Activated T-cell treated with anti-CD3 and anti-CD28 coated beads, Interleukin-2, amount 50 U/mL, for 4 hours (primary cell): ENCODE data around the gene CENATAC. TPM values are rescaled to one million over a fixed set of nuclear protein-coding genes. Genes with fewer than 3 reads are reported as not detected.
"Not testable (repeated sequence)": the region's sequence is repeated elsewhere in the genome, so short reads cannot be mapped to it uniquely, and the experiment has no call there.

ENCODE experiments used
- ATAC-seq, 2 donors: fragments of 200-7000 bp; cut with Tn5 transposase; one replicate each; pipeline ENCODE4 v1.10.0; 2021
- DNase-seq: peaks from one replicate; pipeline ENCODE4 v3.0.0-alpha.2; 2020
- H3K27me3 Mint-ChIP-seq: one replicate; pipeline ENCODE4 v1.8.0; 2021; ENCODE audit warnings: low read depth, mixed read lengths
- H3K36me3 Mint-ChIP-seq: one replicate; pipeline ENCODE4 v1.8.0; 2022; ENCODE audit warnings: mixed read lengths; ENCODE audit not compliant: insufficient read depth
- H3K4me1 Mint-ChIP-seq: one replicate; pipeline ENCODE4 v1.8.0; 2021; ENCODE audit warnings: low read depth, mixed read lengths
- H3K4me3 Mint-ChIP-seq: one replicate; pipeline ENCODE4 v1.8.0; 2021; ENCODE audit warnings: mild to moderate bottlenecking, moderate library complexity, mixed read lengths
- H3K9me3 Mint-ChIP-seq: one replicate; pipeline ENCODE4 v1.8.0; 2021; ENCODE audit warnings: mixed read lengths
- total RNA-seq, 3 donors: library from RNA; stranded (reverse); gene quantifications; one replicate each; pipeline ENCODE4 v1.2.1, GENCODE V29; 2021

Gene CENATAC, protein sequence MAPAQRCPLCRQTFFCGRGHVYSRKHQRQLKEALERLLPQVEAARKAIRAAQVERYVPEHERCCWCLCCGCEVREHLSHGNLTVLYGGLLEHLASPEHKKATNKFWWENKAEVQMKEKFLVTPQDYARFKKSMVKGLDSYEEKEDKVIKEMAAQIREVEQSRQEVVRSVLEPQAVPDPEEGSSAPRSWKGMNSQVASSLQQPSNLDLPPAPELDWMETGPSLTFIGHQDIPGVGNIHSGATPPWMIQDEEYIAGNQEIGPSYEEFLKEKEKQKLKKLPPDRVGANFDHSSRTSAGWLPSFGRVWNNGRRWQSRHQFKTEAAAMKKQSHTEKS
- total RNA-seq, result 10 to 100 TPM; 23.6 to 33.1 (median 31.0) TPM

GRCh38 chr11:118997627-118998387 lies at the start of gene CENATAC:
TSS of gene CENATAC (plus strand) at chr11:118998138. CDS start at chr11:118998198, 60 bp downstream.
- Mint-ChIP-seq H3K27me3 (no peaks in the 10 kb centered on the region), H3K36me3 (peaks cover 13% of the 10 kb centered on the region)

DNA sequence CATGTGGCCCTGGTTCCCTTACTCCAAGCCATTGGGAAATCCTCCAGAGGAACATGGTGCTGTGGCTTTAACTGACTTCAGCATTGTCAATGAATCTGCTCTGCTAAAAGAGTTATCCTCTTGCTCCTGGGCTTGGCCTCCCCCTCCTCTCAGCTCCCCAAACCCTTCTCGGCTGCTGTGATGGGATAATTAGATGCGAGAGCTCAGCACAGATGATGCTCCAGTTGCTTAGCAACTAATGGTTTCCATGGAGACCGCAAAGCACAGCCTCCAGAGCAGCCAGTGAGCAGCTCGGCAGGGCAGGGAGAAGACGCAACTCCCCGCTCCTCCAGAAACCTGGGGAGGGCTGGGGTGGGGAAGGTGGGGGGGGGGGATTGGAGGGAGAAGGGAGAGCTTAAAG lies 44.7 kb upstream of the CENATAC start:
- Mint-ChIP-seq H3K4me3 (no peak overlapping the region), H3K9me3 (no peaks in the 10 kb centered on the region), H3K36me3 (no peaks in the 10 kb centered on the region), H3K4me1 (peaks cover 4% of the 10 kb centered on the region), H3K27me3 (peaks cover 2% of the 10 kb centered on the region)
- ATAC-seq (no peak), DNase-seq (no peak)

More at GRCh38 chr11:118997627-118998387, at the start of gene CENATAC:
- peak; percentile 95 for ATAC-seq
- peak within 1 kb of the TSS; percentile 93 for H3K4me3 Mint-ChIP-seq
- H3K4me1 Mint-ChIP-seq, result peaks cover 30% of the 10 kb centered on the region
- DNase-seq, result peak; percentile 94
- no peaks in the 10 kb centered on the region for H3K9me3 Mint-ChIP-seq

GRCh38 chr11:118953976-118954375 lies 44.0 kb upstream of the CENATAC start:
- H3K27me3 Mint-ChIP-seq, H3K4me1 Mint-ChIP-seq, H3K4me3 Mint-ChIP-seq, ATAC-seq, H3K9me3 Mint-ChIP-seq, DNase-seq, H3K36me3 Mint-ChIP-seq: not testable (repeated sequence)

DNA sequence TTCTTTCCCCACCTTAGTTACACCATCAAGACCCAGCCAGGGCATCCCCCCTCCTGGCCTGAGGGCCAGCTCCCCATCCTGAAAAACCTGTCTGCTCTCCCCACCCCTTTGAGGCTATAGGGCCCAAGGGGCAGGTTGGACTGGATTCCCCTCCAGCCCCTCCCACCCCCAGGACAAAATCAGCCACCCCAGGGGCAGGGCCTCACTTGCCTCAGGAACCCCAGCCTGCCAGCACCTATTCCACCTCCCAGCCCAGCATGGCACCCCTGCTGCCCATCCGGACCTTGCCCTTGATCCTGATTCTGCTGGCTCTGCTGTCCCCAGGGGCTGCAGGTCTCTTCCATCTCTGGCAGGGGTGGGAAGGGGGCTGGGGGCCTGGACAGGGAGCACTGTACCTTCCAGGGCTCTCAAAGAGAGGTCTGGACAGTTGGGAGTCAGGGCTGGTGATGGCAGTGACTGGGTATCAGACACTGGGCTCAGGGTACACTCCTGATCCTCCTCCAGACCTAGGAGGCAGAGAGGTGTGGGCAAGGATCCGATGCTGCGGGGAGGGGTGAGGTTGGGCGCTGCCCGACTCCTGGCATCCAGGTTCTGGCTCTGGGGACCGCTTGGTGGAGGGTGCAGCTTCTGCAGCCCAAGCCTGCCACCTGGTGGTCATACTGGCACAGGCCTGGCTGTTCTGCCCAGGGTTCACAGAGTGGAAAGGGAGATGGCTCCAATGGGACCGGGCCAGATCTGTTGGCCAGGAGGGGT lies 41.7 kb upstream of the CENATAC start, which contains the start of gene UPK2:
TSS of gene UPK2 (plus strand) at position 205 of the 753 bp plus-strand sequence. CDS start at position 258, 53 bp downstream.
- peaks cover 2% of the 10 kb centered on the region for H3K27me3 Mint-ChIP-seq
- H3K9me3 Mint-ChIP-seq, result no peaks in the 10 kb centered on the region
- ATAC-seq, result peak; percentile 99 to 100
- peaks cover 4% of the 10 kb centered on the region for H3K4me1 Mint-ChIP-seq
- no peaks in the 10 kb centered on the region for H3K36me3 Mint-ChIP-seq
- peak; percentile 90 for DNase-seq
- H3K4me3 Mint-ChIP-seq, result no peak within 1 kb of the TSS

DNA sequence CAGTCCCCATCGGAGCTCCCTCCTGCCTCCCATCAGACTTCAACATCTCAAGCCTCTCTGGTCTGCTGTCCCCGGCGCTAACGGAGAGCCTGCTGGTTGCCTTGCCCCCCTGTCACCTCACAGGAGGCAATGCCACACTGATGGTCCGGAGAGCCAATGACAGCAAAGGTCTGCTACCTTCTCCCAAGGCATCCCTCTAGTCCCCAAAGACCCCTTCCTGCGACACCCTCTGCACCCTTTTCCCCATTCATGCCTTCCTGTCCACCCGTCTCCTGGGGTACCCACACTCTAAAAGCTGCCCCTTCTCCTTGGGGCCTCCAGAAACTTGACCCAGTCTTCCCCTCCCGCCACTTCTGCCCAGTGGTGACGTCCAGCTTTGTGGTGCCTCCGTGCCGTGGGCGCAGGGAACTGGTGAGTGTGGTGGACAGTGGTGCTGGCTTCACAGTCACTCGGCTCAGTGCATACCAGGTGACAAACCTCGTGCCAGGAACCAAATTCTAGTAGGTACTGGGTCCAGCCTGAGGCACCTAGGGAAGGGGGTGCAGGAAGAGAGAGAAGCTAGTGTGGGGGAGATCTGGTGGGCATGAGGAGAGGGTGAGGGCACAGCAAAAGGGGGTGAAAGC lies 41.0 kb upstream of the CENATAC start:
- H3K4me3 Mint-ChIP-seq, result no peak overlapping the region
- peaks cover 4% of the 10 kb centered on the region for H3K4me1 Mint-ChIP-seq
- H3K36me3 Mint-ChIP-seq, result no peaks in the 10 kb centered on the region
- DNase-seq, result no peak
- peaks cover 2% of the 10 kb centered on the region for H3K27me3 Mint-ChIP-seq
- ATAC-seq, result peak in 1 of 2 donors; percentile 9
- no peaks in the 10 kb centered on the region for H3K9me3 Mint-ChIP-seq

DNA sequence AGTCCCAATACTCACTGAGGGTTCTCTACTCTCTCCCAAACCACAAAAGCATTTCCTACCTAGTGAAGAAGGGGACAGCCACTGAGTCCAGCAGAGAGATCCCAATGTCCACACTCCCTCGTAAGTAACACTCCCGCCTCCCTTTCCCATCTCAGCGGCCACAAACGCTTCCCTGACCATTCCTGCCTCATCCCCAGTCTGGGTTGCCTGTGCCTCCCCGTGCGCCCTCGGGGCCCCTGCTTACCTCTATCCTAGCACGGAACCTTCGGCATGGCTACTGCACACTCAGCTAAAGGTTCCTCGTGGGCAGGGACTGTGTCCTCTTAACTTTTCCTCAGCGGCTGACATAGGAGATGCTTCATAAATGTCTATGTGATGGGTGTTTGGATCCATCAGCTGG lies 40.4 kb upstream of the CENATAC start:
- Mint-ChIP-seq H3K4me3 (no peak overlapping the region), H3K27me3 (peaks cover 2% of the 10 kb centered on the region), H3K36me3 (no peaks in the 10 kb centered on the region), H3K4me1 (peaks cover 4% of the 10 kb centered on the region), H3K9me3 (no peaks in the 10 kb centered on the region)
- no peak for ATAC-seq
- no peak for DNase-seq

DNA sequence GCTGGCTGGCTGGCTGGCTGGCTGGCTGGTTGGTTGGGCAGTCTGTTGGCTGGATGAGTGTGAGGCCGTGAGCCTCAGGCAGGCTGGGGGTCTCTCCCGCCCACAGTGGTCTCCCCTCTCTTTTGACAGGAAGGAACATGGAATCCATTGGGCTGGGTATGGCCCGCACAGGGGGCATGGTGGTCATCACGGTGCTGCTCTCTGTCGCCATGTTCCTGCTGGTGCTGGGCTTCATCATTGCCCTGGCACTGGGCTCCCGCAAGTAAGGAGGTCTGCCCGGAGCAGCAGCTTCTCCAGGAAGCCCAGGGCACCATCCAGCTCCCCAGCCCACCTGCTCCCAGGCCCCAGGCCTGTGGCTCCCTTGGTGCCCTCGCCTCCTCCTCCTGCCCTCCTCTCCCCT lies 40.0 kb upstream of the CENATAC start:
- H3K27me3 Mint-ChIP-seq, result no peaks in the 10 kb centered on the region
- no peaks in the 10 kb centered on the region for H3K9me3 Mint-ChIP-seq
- H3K4me3 Mint-ChIP-seq, result no peak overlapping the region
- H3K36me3 Mint-ChIP-seq, result no peaks in the 10 kb centered on the region
- DNase-seq (no peak), ATAC-seq (no peak)
- H3K4me1 Mint-ChIP-seq, result peaks cover 4% of the 10 kb centered on the region

DNA sequence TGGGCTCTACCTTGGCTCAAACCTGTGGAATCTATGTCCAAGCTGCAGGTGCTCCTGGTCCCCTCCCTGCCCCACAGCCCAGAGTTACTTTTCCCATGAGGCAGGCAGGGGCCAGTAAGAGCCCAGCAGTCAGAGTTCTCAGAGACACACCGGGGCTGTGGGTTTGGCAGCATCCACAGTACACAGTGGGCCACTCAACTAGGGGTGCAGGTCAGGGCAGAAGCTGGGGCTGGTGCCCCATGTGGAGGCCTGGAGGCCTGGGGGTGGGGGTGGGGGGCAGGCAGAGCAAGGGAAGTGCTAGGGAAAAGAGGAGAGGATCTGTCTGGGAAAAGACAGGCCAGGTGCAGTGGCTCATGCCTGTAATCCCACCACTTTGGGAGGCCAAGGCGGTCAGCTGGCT lies 39.4 kb upstream of the CENATAC start:
- Mint-ChIP-seq H3K27me3 (no peaks in the 10 kb centered on the region), H3K9me3 (no peaks in the 10 kb centered on the region), H3K4me3 (no peak overlapping the region), H3K4me1 (peaks cover 4% of the 10 kb centered on the region), H3K36me3 (no peaks in the 10 kb centered on the region)
- no peak for DNase-seq
- no peak for ATAC-seq

DNA sequence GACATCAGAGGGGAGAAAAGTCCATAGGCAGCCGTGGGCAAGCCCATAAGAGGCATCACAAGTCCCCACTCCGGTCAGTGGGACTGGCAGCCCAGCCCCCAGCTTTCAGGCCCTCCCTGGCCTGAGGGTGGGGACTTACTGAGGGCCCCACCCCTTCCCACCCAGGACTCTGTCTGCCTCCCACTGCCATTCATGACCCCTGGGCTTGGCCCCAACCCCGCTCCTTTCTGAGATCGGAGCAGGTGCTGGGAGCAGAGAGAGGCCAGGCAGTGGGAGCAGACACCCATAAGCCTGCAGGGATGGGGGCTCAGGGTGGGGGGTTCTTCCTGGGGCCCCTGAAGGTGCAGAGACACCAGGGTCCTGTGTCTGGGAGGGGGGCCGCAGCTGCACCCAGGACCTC lies 36.7 kb upstream of the CENATAC start:
- peaks cover 4% of the 10 kb centered on the region for H3K4me1 Mint-ChIP-seq
- no peak overlapping the region for H3K4me3 Mint-ChIP-seq
- ATAC-seq (no peak), DNase-seq (no peak)
- no peaks in the 10 kb centered on the region for H3K36me3 Mint-ChIP-seq
- no peaks in the 10 kb centered on the region for H3K9me3 Mint-ChIP-seq
- no peaks in the 10 kb centered on the region for H3K27me3 Mint-ChIP-seq

DNA sequence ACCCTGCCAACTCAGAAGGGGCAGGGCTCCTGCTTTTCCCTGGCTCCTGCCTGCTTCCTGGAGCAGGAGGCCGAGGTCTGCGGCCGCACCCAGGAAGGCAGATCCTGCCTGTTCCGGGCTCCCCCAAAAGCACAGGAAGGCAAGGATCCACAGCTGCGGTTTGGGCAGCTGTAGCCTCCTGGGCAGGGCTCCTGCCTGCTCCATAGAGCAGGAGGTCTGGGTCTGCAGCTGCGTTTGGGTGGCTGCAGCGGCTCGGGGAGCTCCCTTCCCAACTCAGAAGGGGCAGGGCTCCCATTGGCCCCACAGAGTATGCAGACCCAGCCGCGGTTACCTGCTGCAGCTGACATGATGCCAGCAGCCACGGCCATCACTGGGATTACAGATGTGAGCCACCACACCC lies 36.3 kb upstream of the CENATAC start:
- Mint-ChIP-seq H3K27me3 (no peaks in the 10 kb centered on the region), H3K9me3 (no peaks in the 10 kb centered on the region), H3K36me3 (no peaks in the 10 kb centered on the region), H3K4me3 (no peak overlapping the region), H3K4me1 (peaks cover under 1% of the 10 kb centered on the region)
- no peak for ATAC-seq
- DNase-seq, result no peak

GRCh38 chr11:118969508-118969907 lies 28.4 kb upstream of the CENATAC start:
- H3K4me3 Mint-ChIP-seq, H3K36me3 Mint-ChIP-seq: not testable (repeated sequence)
- H3K27me3 Mint-ChIP-seq, result peaks cover 12% of the 10 kb centered on the region

GRCh38 chr11:118971646-118972045 lies 26.3 kb upstream of the CENATAC start, which contains the start of gene FOXR1:
TSS of gene FOXR1 (plus strand) at chr11:118971761. CDS start at chr11:118971932, 171 bp downstream.
- Mint-ChIP-seq H3K36me3 (no peaks in the 10 kb centered on the region), H3K9me3 (no peaks in the 10 kb centered on the region), H3K4me3 (no peak within 1 kb of the TSS), H3K27me3 (peaks cover 12% of the 10 kb centered on the region), H3K4me1 (no peaks in the 10 kb centered on the region)
- ATAC-seq, result no peak
- no peak for DNase-seq

More at GRCh38 chr11:118969508-118969907, 28.4 kb upstream of the CENATAC start:
- H3K4me1 Mint-ChIP-seq, H3K9me3 Mint-ChIP-seq, ATAC-seq, DNase-seq: not testable (repeated sequence)

DNA sequence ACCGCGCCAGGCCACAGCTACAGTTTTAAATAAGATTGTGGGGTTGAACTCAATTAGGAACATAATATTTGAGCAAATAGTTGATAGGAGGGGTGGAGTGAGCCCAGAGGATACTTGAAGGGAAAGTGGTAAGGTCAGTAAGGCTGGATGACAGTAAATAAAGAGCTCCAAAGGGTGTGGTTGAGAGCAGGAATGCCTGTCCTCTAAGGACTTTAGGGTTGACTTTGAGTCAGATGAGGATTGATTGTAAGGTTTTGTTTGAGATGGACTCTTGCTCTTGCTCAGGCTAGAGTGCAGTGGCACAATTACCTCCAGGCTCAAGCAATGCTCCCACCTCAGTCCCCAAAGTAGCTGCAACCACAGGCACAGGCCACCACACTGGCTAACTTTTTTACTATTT lies 24.0 kb upstream of the CENATAC start:
- H3K9me3 Mint-ChIP-seq, result no peaks in the 10 kb centered on the region
- DNase-seq (no peak), ATAC-seq (no peak)
- peaks cover 11% of the 10 kb centered on the region for H3K27me3 Mint-ChIP-seq
- H3K36me3 Mint-ChIP-seq, result no peaks in the 10 kb centered on the region
- no peak overlapping the region for H3K4me3 Mint-ChIP-seq
- no peaks in the 10 kb centered on the region for H3K4me1 Mint-ChIP-seq
